Neural progenitor cell (in vitro differentiated cells): ENCODE results near the gene PCDHGA3.

ENCODE experiments used
- CTCF ChIP-seq: fragments of 200-600 bp; sonication (generic); IDR thresholded peaks from 2 replicates; pipeline ENCODE4 v1.5.1; 2017; ENCODE audit warnings: antibody characterized with exemption, mild to moderate bottlenecking
- EZH2 ChIP-seq: fragments of 200-600 bp; sonication (generic); IDR thresholded peaks from 2 replicates; pipeline ENCODE4 v1.6.1; 2017; ENCODE audit warnings: antibody characterized with exemption, mild to moderate bottlenecking, moderate library complexity

- no peak for TF ChIP-seq CTCF
- no peak for TF ChIP-seq EZH2
Observed at GRCh38 chr5:141343953-141344463, 379 bp downstream of the PCDHGA3 start.
